Activated naive CD4-positive, alpha-beta T cell treated with anti-CD3 and anti-CD28 coated beads, Interleukin-2, amount 50 U/mL, for 16 hours (primary cell): Measurements from ENCODE around the gene SFMBT1.
"Not testable (repeated sequence)": the region's sequence is repeated elsewhere in the genome, so short reads cannot be mapped to it uniquely, and the experiment has no call there.

ENCODE experiments used
- DNase-seq: peaks from one replicate; pipeline ENCODE4 v3.0.0-alpha.2; 2020

SFMBT1 gene

GRCh38 chr3:53072653-53073552 lies 27.0 kb upstream of the SFMBT1 start:
- peak; percentile 89 for DNase-seq

DNA sequence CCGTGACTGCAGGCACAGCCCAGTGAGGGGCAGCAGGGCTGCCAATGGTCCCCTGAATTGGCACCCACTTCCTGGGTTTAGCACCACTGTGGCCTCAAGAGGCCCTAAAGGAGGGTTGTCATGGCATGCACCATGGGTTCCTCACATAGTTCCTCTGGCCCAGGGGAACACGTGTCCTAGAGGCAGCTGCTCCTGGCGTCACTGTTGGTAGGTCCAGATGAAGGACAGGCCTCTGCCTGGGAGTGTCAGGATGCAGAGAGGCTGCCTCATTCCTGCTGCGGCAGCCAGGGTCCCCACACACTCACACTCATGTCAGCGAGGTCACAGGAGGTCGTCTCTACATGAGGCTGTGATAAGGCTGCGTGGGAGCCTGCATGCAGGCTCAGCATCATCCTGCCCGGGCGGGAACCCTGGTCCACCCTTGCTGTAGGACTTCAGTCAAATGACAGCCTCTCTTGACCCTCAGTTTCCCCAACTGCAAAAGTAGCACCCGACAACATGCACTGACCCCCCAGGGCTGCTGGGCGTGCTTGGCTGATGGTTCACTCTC lies 26.1 kb upstream of the SFMBT1 start:
- DNase-seq: no peak

DNA sequence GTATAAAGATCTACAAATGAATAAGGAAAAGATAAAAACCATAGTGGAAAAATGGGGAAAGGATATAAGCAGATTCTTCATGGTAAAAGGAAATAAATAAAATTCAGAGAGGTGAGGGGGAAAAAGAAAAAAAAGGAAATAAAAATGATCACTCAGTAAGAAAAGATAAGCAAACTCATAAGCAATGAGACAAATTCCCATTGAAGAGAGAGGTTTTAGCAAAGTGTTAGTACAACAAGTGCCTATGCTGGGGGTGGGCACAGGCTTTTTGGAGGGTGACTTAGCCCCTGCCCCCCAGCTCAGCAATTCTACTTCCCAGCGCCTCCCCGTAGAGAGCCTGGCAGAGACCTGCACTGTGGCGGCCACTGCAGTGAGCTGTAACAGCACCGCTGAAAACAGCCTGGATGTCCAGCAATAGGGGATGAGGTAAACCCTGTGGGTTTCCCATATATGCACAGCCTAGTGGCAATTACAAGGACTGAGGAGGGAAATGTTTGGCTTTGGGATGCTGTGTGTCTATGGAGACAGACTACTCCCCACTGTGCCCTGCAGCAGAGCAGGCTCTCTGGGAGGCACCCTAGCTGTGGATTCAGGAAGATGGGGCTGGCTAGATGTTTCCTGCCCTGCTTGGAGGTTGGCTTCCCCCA lies 23.7 kb upstream of the SFMBT1 start:
- DNase-seq: no peak

DNA sequence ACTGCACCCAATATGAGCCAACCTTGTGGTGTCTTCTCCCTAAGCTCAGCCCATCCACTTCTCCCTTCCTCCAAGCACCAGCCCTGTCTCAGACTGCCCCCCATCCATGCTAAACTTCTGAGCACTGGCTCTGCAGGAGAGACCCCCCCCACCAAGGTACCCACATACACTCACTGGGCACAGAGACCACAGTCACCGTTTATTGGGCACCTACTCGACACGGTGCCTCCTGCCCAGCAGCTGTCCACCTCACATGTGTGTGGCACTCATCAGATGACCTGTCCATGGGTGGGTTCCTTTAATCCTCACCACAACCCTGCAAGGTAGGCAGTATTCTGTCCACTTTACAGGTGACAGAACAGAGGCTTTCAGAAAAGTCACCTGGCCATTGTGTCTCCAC lies 22.3 kb upstream of the SFMBT1 start:
- no peak for DNase-seq

DNA sequence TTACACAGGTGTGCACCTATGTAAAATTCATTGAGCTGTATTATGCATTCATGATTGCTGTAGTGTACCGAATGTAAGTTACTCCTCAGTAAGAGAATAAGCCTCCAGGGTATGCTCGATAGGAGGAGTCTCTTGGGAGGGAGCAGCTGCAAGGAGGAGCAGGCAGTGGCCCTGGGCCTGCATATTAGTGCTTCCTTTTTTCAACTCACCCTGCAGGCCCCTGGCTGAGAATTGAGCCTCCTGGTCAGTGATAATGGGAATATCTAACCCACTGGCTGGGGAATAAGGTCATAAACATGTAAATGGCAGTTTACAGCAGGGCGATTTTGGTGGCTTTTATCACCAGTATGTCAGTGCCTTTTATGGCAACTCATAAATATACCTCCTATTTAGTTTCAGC lies 21.7 kb upstream of the SFMBT1 start:
- DNase-seq: no peak

- no peak for DNase-seq
These were observed 20.1 kb upstream of the SFMBT1 start for GRCh38 chr3:53065841-53066480.

DNA sequence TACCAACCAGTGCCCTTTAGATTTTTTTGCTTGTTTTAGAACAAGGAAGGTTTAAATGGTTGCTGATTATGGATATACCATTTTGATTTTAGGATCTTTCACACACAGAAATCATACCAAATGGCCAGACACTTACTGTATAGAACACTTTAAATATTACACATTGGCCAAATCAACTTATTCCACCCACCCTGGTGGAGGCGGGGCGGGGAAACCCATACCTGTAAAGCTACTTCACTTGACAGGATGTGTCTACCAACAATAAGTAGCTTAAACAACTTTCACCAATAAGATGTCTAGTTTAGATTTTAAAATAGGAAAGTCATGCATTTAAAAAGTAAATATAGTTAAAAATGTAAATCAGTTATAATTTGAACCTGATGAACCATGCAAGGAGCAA lies 17.0 kb upstream of the SFMBT1 start:
- DNase-seq: no peak

GRCh38 chr3:53056442-53056841 lies 10.6 kb upstream of the SFMBT1 start:
- no peak for DNase-seq

GRCh38 chr3:53054233-53054632 lies 8.4 kb upstream of the SFMBT1 start:
- DNase-seq: not testable (repeated sequence)

DNA sequence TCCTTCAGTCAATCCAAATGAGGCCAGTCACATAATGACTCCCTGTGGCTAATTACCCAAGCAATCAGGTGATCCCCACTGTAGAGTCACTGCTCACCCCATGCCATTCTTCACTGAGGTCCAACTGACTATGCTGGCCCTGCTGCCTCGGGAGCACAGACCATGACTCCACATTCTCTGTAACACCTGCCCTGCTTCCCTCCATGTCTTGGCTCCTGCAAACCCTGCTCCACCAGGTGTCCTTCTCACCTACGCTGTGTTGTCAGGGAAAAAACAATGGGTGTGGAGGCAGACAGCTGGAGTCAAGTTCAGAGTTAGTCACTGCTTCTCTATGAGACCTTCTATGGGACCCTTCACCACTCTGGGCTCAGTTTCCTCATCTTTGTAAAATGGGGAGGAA lies 6.1 kb upstream of the SFMBT1 start:
- no peak for DNase-seq

DNA sequence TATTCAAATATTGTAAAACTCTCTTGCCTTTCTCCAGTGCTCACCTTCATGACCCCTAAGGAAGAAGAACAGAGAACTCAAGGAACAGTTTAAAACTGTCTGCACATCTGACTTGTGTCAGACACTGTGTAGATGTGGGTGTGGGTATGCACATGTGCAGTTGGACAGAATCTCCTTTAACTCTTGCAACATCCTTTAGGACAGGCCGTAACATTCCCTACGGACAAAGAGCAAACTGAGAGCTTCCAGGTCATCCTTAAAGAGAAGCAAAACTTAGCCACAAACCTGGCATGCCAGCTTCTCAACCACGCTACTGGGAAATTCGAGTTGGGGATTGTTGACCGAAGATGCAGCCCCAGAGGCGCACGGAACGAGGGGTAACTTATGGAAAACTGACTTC lies 4.1 kb upstream of the SFMBT1 start:
- DNase-seq: no peak

- DNase-seq: peak; percentile 51
These were observed 598 bp upstream of the SFMBT1 start for GRCh38 chr3:53046171-53047170.

DNA sequence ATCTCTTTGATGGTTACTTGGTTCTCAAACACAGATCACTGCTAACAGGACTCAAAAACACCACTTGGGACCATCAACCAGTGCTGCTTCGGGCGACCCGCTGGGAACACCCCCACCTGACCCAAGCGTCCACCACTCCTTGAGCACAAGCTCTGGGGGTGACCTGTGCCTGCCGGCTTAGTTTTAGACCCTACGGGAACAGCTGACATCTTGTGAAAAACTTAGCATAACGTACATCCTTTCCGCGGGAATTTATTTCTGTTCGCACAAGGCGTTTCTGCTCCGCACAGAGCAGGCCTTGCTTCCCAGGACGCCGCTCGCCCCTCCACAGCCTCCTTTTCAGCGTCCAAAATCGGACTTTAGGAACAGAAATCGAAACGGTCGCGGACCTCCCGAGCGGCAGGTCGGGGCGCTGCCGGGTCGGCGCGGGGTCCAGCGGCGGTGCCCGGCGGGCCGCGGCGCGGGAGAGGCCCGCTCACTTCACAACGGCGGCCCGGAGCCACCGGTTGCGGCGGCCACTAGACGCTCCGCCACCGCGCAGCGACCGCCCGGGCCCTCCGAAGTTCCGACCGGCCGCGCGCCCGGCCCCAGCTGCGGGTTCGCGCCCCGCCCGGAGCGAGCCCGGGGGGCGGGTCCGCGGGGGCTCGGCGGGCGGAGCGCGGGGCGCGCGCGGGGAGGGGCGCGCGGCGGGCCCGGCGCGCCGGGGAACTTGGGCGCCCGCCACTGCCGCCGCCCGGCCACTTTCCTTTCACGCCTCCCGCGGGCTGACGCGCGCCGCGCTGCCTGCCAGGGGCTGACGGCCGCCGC lies 959 bp downstream of the SFMBT1 start:
- DNase-seq: peak; percentile 62

- no peak for DNase-seq
These were observed 1.5 kb downstream of the SFMBT1 start for GRCh38 chr3:53044371-53044710.

DNA sequence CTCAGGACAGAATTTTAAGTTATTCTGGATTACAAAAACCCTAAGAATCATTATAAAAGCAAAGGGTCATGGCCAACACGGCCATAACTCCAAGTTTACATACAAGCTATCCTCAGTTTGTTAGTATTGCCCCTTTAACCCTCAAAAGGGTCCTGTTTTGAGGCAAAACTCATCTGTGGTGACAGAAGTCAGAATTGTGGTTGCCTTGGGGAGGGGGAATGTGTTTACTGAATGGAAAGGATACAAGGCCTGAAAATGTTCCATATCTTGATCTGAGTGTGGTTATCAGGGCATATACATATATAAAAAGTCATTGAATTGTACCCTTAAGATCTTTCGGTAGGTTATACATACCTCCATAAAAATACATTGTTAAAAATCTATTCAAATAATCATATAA lies 2.1 kb downstream of the SFMBT1 start:
- no peak for DNase-seq

GRCh38 chr3:53042651-53043050 lies 3.2 kb downstream of the SFMBT1 start:
- no peak for DNase-seq

DNA sequence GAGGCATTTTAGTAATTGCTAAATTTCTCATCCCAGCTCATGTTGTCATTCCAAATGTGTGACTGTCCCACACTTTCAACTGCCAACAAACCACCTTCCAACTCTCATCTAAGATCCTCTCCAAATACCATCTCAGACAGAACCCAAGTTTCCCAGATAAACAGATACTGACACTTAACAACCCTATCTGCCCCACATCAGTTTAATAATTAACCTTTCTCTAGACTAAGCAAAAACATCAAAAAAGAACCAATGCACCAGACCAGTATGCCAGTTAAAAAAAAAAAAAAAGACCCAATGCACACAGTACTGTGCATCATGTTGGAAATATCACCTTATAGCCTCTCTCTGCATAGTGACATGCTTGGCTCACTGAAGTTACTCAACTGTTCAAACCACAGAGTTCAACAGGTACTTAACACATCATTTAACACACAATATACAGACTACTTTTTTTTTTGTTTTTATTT lies 5.5 kb downstream of the SFMBT1 start:
- DNase-seq: no peak

GRCh38 chr3:53039376-53039752 lies 6.5 kb downstream of the SFMBT1 start:
- no peak for DNase-seq

GRCh38 chr3:53038679-53039375 lies 7.0 kb downstream of the SFMBT1 start:
- DNase-seq: no peak

- no peak for DNase-seq
These were observed 9.9 kb downstream of the SFMBT1 start for GRCh38 chr3:53035825-53036619.
